Measurements from ENCODE around the gene CCL15.

DNA sequence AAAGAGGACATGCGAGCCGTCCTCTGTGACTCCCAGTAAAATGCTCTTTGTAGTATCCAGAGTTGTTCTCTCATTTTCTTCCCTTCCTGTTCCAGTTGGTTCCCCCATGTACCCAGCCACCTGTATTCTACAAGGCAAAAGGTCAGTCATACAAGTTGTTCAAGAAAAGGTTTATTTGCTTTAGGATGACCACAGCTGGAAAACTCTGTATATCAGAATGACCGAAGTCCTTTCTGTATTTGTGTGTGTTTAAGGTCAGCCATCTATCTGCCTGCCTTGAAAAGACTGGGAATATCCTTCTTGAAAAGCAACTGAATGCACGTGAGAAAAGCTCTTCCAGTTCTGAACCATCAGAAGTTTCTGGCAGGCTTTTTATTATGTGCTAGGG, 28.4 kb downstream of the CCL15 start:
- no peak for TF ChIP-seq TCF7 (CRISPR knock-in tag; IDR thresholded peaks at IDR 0.05; ENCODE audit: low read depth)
- TF ChIP-seq, protein P1, sequence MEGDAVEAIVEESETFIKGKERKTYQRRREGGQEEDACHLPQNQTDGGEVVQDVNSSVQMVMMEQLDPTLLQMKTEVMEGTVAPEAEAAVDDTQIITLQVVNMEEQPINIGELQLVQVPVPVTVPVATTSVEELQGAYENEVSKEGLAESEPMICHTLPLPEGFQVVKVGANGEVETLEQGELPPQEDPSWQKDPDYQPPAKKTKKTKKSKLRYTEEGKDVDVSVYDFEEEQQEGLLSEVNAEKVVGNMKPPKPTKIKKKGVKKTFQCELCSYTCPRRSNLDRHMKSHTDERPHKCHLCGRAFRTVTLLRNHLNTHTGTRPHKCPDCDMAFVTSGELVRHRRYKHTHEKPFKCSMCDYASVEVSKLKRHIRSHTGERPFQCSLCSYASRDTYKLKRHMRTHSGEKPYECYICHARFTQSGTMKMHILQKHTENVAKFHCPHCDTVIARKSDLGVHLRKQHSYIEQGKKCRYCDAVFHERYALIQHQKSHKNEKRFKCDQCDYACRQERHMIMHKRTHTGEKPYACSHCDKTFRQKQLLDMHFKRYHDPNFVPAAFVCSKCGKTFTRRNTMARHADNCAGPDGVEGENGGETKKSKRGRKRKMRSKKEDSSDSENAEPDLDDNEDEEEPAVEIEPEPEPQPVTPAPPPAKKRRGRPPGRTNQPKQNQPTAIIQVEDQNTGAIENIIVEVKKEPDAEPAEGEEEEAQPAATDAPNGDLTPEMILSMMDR (IDR thresholded peaks at IDR 0.05): no peak
- TF ChIP-seq NFE2L1 (CRISPR knock-in tag; IDR thresholded peaks at IDR 0.05): no peak
- TF ChIP-seq, protein P2, sequence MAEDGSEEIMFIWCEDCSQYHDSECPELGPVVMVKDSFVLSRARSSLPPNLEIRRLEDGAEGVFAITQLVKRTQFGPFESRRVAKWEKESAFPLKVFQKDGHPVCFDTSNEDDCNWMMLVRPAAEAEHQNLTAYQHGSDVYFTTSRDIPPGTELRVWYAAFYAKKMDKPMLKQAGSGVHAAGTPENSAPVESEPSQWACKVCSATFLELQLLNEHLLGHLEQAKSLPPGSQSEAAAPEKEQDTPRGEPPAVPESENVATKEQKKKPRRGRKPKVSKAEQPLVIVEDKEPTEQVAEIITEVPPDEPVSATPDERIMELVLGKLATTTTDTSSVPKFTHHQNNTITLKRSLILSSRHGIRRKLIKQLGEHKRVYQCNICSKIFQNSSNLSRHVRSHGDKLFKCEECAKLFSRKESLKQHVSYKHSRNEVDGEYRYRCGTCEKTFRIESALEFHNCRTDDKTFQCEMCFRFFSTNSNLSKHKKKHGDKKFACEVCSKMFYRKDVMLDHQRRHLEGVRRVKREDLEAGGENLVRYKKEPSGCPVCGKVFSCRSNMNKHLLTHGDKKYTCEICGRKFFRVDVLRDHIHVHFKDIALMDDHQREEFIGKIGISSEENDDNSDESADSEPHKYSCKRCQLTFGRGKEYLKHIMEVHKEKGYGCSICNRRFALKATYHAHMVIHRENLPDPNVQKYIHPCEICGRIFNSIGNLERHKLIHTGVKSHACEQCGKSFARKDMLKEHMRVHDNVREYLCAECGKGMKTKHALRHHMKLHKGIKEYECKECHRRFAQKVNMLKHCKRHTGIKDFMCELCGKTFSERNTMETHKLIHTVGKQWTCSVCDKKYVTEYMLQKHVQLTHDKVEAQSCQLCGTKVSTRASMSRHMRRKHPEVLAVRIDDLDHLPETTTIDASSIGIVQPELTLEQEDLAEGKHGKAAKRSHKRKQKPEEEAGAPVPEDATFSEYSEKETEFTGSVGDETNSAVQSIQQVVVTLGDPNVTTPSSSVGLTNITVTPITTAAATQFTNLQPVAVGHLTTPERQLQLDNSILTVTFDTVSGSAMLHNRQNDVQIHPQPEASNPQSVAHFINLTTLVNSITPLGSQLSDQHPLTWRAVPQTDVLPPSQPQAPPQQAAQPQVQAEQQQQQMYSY (CRISPR knock-in tag; IDR thresholded peaks at IDR 0.05): no peak
- no peak for TF ChIP-seq FOXK1 (CRISPR knock-in tag; IDR thresholded peaks at IDR 0.05)
- TF ChIP-seq ETV6 (CRISPR knock-in tag; IDR thresholded peaks at IDR 0.05): no peak
- TF ChIP-seq GABPB1 (CRISPR knock-in tag; IDR thresholded peaks at IDR 0.05): no peak
- no peak for TF ChIP-seq TEAD1 (CRISPR knock-in tag; IDR thresholded peaks at IDR 0.05)
- no peak for TF ChIP-seq CREB1 (CRISPR knock-in tag; IDR thresholded peaks at IDR 0.05)
- TF ChIP-seq TP53 (CRISPR knock-in tag; IDR thresholded peaks at IDR 0.05): no peak
- TF ChIP-seq, protein P3, sequence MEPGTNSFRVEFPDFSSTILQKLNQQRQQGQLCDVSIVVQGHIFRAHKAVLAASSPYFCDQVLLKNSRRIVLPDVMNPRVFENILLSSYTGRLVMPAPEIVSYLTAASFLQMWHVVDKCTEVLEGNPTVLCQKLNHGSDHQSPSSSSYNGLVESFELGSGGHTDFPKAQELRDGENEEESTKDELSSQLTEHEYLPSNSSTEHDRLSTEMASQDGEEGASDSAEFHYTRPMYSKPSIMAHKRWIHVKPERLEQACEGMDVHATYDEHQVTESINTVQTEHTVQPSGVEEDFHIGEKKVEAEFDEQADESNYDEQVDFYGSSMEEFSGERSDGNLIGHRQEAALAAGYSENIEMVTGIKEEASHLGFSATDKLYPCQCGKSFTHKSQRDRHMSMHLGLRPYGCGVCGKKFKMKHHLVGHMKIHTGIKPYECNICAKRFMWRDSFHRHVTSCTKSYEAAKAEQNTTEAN (CRISPR knock-in tag; IDR thresholded peaks at IDR 0.05): no peak
- TF ChIP-seq, protein P4, sequence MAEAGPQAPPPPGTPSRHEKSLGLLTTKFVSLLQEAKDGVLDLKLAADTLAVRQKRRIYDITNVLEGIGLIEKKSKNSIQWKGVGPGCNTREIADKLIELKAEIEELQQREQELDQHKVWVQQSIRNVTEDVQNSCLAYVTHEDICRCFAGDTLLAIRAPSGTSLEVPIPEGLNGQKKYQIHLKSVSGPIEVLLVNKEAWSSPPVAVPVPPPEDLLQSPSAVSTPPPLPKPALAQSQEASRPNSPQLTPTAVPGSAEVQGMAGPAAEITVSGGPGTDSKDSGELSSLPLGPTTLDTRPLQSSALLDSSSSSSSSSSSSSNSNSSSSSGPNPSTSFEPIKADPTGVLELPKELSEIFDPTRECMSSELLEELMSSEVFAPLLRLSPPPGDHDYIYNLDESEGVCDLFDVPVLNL (CRISPR knock-in tag; IDR thresholded peaks at IDR 0.05; ENCODE audit: borderline replicate concordance, low read depth): no peak

Data from WTC11 (cell line).